NCI-H2196 (cell line): ENCODE data around the gene SPATA17.

ENCODE experiments used
- DNase-seq: peaks from one replicate; lab custom pipeline; 2025; ENCODE audit not compliant: unreplicated experiment; lab: John Stamatoyannopoulos, UW

The SPATA17 gene

DNA sequence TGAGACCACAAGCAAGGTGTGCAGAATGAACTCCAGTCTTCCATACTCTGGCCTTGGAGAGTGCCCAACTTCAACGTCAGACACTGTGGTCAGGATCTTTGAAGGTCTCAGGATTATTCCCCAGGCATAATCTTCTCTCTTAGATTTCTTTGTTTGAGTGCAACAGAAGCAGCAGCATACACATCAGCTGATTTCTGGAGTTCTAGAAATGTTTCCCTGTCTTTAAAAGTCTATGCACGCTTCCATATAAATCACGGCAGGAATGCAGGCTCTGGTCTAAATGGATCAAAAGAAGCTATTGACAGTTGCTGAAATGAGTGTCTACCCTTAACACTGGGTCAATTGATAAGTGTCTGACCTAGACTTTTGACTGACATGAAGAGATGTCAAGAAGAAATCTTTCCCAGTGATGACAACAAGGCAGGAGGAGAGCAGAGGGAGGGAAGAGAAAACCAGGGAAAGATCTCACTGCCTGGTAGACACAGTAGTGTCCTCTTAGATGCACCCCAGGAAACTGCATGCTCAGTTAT, 279.7 kb downstream of the SPATA17 start:
- DNase-seq: no peak

DNA sequence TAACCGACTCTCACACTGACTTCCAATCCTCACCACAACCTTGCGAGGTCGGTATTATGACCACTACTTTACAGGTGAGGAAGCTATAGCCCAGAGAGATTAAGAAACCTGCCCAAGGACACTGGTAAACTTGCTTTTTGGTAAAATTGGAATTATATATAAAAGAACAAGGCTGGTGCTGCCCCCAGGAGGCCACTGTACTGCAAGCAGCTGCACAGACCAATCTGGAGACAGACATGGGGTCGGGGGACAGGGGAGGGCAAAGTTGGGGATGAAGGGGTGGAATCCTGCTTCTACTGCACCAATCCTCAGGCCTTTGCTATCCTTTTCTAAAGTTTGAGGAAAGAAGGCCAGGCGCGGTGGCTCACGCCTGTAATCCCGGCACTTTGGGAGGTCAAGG, 280.8 kb downstream of the SPATA17 start:
- DNase-seq: no peak

DNA sequence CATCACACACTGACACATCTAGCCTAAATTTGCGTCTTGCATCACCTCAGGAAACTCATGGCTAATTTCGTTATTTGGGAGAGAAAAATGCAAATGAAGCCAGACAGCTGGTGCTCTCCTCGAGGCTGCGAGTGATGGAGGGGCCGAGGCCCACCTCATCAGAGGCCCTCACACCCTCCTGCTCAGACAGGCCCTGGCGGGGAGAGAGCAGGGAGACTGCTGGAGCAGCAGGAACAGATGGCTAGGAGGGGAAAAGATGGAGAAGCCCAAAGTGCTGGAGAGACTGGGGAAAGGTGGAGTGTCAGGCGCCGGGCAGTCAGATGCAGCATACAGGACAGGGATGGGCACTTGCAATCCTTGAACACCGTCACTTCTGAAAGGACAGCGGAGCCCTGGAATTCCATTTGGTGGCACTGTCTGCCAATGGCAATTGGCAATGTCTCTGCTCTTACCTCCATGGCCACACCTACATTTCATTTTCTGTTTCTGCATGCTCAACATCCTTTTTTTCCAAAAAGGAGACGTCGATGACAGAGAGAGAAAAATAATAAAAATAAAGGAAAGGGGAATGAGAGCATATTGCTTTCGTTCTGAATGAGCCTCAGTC, 286.2 kb downstream of the SPATA17 start:
- no peak for DNase-seq

DNA sequence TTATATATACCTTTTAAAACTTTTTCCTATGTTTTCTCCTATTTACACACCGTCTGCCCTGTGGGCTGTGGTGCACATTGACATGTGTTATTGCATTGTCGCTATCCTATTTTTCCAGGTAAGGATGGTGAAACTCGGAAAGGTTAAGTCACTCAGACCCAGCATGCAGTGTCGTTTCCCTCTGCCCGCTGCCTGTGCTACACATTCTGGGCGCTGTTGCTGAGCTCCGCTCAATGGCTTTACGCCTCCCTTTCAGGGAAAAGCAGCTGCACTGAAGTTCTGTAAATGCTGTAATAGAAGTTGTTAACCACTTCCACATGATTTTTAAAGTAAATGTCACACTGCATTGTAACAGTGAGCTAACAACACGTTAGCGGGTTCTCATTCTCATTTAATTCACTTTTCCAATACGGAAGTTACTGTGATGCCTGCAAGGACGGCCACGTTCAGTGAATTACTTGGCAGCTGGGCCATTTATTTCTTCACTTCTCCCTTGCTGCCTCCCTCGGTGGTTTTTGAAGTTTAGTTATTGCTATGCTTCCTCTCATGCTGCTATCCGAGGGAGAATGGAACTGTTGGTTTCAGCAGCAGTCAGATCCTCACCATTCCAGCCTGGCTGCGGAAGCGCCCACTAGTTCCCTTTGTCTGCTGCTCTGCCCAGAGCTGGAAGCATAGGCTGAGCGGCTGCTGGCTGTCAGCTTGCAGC, 288.7 kb downstream of the SPATA17 start:
- DNase-seq: no peak
